GM19468 (cell line): Measurements from ENCODE around the gene MEF2C.

Experiments used
- ATAC-seq: cut with Tn5 transposase; IDR thresholded peaks from one replicate; pipeline ENCODE4 v1.9.1; 2021; ENCODE audit warnings: mild to moderate bottlenecking, moderate library complexity, moderate number of reproducible peaks; ENCODE audit not compliant: unreplicated experiment; ENCODE audit errors: extremely low read depth

MEF2C gene

DNA sequence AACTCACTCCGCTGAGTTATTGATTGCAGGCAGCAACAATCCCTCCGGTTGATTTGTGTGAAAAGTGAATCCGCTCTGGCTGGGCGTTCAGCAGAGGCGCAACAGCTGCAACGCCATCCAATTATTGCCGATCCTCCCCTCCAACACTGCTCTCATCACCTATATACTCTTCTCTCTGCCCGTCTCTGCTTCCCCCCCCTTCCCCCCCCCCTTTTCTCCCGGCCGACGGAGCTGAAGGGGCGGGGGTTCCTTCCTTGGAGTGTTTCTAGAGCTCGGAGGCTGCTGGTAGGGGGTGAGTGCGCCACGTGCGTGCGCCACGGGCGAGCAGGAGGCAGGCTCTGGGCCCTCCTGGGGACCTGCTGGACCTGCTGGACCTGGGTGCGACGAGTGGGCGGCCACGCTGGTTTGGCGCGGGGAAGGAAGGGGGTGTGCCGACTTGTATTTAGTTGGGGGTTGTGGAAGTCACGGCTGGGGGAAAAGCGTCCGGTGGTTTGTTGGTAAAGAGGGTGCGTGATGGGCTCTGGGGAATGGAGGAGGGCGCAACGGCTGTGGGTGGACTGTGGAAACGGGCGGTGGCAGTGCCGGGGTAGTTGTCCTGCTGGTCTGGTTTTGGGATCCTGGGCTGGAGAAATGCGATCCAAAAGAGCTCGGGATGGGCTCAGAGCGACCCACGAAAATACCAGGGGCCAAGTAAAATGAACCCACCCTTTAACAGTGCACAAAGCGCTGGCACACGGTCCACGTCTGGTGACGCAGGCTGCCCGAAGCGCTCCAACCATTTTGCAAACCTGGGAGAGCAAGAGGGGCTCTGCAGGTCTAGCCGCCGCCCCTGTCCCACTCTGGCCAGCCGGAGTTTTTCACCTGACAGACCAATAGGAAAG is 6.4 kb upstream of the MEF2C start:
- no peak for ATAC-seq

DNA sequence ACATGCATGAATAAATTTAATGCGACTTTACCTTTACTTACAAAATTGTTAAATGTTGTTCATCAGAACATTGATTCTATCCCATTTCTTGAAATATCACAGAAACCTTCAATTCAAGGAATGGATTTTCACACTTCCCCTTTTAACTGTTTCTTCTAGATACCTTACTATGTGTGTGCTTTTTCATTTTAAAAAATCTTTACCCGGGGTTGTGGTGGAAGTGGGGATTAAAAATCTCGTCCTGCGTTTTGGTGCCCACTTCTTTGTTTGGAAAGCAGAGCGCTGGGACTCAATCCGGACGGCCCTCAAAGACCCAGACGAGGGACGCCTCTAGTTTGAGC is 5.8 kb upstream of the MEF2C start:
- ATAC-seq = no peak

DNA sequence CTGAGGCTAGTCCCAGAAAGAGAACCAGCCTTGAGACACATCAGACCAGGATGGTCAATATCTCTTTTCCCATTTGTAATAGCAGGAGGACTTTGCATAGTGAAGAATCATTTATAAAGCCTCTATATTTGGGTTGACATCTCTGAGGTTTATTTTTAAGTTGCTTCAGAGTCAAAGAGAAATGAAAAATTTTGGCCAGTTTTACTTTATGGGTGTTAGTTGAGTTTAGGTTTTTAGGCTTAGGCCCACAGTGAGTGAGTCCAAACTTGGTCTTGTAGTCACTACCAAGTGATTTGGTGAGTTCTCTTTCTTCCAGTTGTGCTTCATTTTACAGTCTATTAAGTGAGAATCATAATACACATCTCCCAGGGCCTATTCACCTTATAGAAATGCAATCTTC is 5.3 kb upstream of the MEF2C start:
- ATAC-seq = no peak

DNA sequence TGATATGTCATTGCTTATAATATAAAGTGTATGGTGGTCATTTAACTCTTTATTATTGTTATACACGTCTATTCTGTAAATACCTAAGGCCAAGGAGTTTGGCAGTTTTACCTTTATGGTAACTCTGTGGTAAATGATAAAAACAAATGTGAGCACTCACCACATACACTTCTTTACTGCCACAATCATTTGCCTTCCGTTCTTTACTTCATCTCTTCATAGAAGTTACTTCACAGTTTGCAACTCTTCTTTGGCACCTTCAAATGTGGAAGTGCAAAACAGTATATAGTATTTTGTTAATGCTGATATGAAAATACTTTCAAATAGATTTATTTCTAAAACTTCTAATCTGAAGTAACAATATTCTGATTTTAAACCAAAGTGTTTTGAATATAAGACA is 4.4 kb upstream of the MEF2C start:
- ATAC-seq = no peak

DNA sequence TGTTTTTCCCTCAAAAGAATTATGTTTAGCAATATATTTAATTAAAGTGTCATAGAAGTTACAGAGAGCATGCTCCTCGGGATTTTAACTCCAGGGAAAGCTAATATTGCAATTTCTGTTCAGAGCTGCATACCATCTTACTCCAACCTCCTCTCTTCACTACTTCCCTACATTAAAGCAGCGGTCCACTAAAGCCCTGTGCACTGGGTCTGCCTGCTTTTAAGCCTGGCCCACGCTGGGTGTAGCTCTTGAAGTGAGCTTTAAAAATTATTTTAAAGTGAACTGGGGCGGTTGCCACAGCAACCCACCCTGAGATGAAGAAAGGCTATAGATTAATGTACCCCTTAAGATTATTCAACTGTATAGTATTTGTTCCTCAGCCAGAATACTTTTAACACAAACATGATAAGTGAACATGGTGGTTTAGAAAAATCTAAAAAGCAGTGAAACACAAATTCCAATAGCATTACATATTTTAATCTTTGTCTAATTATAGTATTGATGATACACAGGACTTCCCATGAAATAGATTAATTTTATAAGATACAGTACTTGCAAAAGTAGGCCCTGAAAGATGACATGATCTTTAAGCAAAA is 3.9 kb upstream of the MEF2C start:
- ATAC-seq = no peak

- ATAC-seq = no peak
Measured at GRCh38 chr5:88886252-88886651, 3.3 kb upstream of the MEF2C start.

DNA sequence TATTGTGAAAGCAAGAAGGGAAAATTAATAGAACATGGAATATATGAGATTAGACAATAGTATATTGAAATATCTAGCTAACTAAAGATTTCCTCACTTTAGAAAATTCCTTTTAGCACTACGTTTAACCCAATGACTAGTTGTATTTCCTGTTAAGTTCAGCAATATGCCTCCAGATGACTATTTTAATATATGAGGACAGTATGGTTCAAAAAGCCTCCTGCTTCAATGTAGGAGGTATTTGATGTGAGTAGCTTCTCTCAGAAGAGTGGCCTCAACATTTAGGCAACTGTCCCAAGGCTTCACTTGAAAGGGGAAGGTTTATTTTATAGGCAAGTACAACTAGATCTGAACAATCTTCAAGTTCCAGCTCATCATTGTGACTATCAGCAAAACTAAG is 2.0 kb upstream of the MEF2C start:
- no peak for ATAC-seq

DNA sequence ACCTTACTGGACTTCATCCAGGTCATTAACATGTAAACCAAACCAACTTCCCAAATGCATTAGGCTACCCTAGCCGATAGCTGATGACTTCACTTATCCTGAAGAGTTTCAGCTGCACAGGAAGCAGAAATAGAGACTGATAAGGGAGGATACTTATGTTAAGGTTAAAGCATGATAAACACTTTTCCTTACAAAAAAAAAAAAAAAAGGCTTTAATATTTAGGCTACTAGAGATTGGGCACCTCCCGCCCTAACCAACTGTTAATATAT is 1.6 kb upstream of the MEF2C start:
- no peak for ATAC-seq

GRCh38 chr5:88883836-88884607 is 1.0 kb upstream of the MEF2C start:
- ATAC-seq = no peak

GRCh38 chr5:88882276-88883038 is 527 bp downstream of the MEF2C start:
- no peak for ATAC-seq

- ATAC-seq = no peak
Measured at GRCh38 chr5:88881571-88881971, 1.4 kb downstream of the MEF2C start.

- ATAC-seq = no peak
Measured at GRCh38 chr5:88880201-88880600, 2.8 kb downstream of the MEF2C start.

DNA sequence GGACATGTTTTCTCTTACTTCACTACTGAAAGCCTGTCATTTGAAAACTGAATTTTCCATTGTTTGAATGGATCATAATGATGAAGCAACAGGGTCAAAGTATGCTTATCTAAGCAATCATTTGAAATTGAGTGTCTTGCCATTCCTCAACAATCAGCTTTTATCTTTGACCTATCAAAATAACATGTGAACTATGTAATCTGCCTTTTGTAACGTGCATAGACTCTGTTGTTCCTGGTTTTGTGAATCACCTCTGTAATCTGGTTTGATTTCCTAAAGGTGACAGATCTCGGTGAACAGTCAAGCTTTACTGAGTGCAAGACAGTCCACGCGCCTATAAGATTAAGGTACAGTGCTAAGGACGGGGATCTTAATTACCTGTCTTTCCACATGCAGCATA is 3.3 kb downstream of the MEF2C start:
- no peak for ATAC-seq

- ATAC-seq = no peak
Measured at GRCh38 chr5:88878976-88879375, 4.0 kb downstream of the MEF2C start.

DNA sequence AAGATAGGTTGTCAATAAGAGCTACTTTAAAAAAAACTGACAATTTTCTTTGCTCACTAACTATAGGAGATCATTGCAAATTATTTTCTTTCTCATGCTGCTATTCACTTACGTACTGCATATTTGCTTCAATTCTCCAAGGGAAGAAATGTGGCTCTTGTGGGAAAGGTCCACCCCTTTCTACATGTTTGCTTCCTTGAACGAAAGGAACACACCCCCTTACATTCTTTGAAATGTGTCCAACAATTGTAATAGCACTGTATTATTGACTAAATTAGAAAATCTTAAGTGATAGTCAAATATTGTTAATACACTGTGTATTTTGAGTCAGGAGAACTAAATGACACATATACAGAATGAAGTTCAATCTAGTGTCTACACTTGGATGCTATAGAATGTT is 5.2 kb downstream of the MEF2C start:
- no peak for ATAC-seq

DNA sequence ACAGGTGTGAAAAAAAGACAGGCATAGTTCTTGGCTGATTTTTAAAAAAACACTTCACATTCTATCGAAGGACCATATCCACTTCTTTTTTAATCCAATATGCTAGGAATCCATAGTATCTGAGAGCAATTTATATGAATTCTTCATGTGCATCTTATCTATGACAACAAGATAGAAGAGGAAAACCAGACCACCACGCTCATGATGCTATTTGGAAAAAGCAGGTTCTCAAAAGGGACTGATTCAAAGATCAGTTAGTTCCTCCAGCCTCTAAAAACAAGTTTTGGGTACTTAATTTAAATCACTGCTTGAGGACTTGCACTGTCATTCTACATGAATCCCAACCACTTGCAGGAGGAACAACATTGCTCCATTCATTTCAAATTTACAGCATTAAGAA is 6.3 kb downstream of the MEF2C start:
- no peak for ATAC-seq

DNA sequence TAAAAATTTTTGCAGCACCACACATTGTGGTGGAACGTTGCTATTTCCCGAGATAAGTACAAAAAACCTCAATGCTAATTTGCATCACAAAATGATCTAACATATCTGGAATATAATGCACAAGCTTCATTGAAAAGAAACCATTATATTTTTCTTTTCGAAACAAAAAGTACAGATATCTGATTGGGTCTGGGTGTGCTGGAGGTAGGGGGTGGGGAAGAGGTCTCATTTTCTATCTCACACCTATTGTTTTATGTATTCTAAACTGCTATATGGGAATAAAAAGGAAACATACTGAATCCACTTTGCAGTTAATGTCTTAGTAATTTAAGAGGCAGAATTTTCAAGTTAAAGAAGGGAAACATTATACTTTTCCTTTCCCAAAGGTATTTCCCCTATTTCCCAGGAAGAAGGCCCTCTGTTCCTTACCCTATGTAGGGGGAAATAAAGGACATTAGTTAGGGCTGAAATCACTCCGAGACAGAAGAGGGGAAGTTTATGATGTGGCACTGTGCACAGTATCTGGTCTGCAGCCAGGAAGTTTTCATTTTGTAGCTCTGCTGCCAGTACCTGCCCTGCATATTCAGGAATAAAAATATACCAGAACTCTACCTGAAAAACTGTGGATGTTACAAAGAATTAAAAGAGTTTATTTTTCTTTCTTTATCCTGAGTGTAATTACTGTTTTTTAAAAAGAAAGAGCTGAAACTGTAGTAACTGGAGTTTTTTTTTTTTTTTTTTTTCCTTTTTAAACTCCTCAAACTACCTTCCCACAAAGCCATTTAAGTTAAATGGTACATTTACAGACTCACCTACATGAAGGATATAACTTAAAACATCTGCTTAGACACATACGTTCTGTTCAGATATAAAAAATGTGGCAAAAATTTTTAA is 7.4 kb downstream of the MEF2C start:
- ATAC-seq = no peak

DNA sequence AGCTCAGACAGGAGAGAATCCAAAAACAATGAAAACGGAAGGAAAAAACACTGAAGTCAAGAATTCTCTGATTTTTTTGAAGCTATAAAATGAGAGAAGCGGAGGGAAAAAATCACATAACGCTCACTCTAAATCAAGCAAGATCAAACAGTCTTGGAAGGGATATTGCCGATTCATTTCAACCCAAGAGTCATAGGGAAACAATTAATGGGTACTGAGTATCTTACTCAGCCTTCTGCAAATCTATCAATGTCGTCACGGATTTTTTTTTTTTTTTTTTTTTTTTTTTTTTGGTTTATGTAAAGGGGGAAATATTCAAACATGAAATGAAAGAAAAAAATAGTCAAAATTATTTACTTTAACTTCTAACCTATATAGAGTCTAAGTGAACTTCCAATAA is 9.5 kb downstream of the MEF2C start:
- no peak for ATAC-seq

DNA sequence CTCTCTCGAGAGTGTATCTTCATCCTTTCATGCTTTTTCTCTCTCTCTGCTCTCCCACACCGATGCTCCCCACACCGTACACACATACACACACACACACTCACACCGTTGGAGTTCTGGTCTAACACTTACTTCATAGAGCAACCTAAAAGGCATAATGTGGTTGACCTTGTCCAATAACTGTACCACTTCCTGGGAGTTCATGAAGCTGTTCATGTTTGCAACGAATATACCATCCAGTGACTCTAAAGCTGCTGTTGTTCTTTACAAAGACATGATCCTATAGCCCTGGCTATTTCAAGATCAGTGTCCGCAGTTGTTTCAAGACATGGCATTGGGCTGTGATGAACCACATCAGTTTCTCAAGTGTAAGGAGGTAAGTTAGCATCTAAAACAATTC is 10.0 kb downstream of the MEF2C start:
- no peak for ATAC-seq

GRCh38 chr5:88870285-88870684 is 12.7 kb downstream of the MEF2C start:
- no peak for ATAC-seq
